Caco-2 (cell line): Measurements from ENCODE around the gene BRD1. TPM values are rescaled to one million over a fixed set of nuclear protein-coding genes. Genes with fewer than 3 reads are reported as not detected.

Source experiments
- BruUV-seq: library from RNA; stranded (reverse); fragments of 400-500 nt; replicated peaks from 2 replicates; lab custom pipeline; 2021; lab: Mats Ljungman, UMichigan
- CTCF ChIA-PET: fragments of 300-600 bp; sonication (Branson Sonifier 250); formaldehyde crosslinking; loops from one replicate; lab custom pipeline; 2022; ENCODE audit warnings: antibody characterized with exemption; lab: Charles Lee
- POLR2A ChIA-PET: fragments of 300-600 bp; sonication (Branson Sonifier 250); formaldehyde crosslinking; loops from one replicate; lab custom pipeline; 2022; ENCODE audit warnings: antibody characterized with exemption; lab: Charles Lee
- DNase-seq, 2 experiments: peaks; one replicate each; pipeline versions ENCODE4 v3.0.0 to v3.0.0-alpha.2; 2020 to 2022
- H3K27me3 ChIP-seq: replicated peaks from 2 replicates; pipeline ENCODE4 v1.6.0; 2011; ENCODE audit warnings: low read length; ENCODE audit not compliant: control insufficient read depth, insufficient read depth
- H3K36me3 ChIP-seq: 2 replicates; pipeline ENCODE4 v1.5.1; 2011; ENCODE audit warnings: low read length; ENCODE audit not compliant: control insufficient read depth, insufficient read depth
- H3K4me1 ChIP-seq: fragments of 250-450 bp; sonication (Bioruptor Pico); 2 replicates; pipeline ENCODE4 v1.5.1; 2020; ENCODE audit warnings: mild to moderate bottlenecking
- H3K4me3 ChIP-seq: 2 replicates; pipeline ENCODE4 v1.5.1; 2011; ENCODE audit warnings: low read depth, mild to moderate bottlenecking, control low read depth, low read length
- H3K9me3 ChIP-seq: fragments of 250-450 bp; sonication (Bioruptor Pico); 2 replicates; pipeline ENCODE4 v1.5.1; 2020; ENCODE audit warnings: mild to moderate bottlenecking, moderate library complexity
- H3K27ac Mint-ChIP-seq: one replicate; pipeline ENCODE4 v1.8.0; 2022; ENCODE audit warnings: mixed read lengths; ENCODE audit not compliant: unreplicated experiment
- H3K27me3 Mint-ChIP-seq: one replicate; pipeline ENCODE4 v1.8.0; 2022; ENCODE audit warnings: mixed read lengths; ENCODE audit not compliant: insufficient read depth, unreplicated experiment
- H3K36me3 Mint-ChIP-seq: one replicate; pipeline ENCODE4 v1.8.0; 2022; ENCODE audit warnings: mild to moderate bottlenecking, mixed read lengths; ENCODE audit not compliant: insufficient read depth, unreplicated experiment
- H3K4me1 Mint-ChIP-seq: one replicate; pipeline ENCODE4 v1.8.0; 2022; ENCODE audit warnings: low read depth, mixed read lengths; ENCODE audit not compliant: unreplicated experiment
- H3K4me3 Mint-ChIP-seq: one replicate; pipeline ENCODE4 v1.8.0; 2022; ENCODE audit warnings: mild to moderate bottlenecking, moderate library complexity, mixed read lengths; ENCODE audit not compliant: unreplicated experiment
- H3K9me3 Mint-ChIP-seq: one replicate; pipeline ENCODE4 v1.8.0; 2022; ENCODE audit warnings: mixed read lengths; ENCODE audit not compliant: unreplicated experiment
- intact Hi-C: fragments of 100-400 bp; cut with micrococcal nuclease; formaldehyde crosslinking; loops from one replicate; pipeline ENCODE4 v1.10.0; 2022; ENCODE audit not compliant: unreplicated experiment
- total RNA-seq: library from RNA; stranded (reverse); gene quantifications from 2 replicates; pipeline ENCODE4 v1.2.3, GENCODE V29; 2022
- TF ChIP-seq, protein P1 (sequence below), 2 experiments: fragments of 200-600 bp in 1 of 2; IDR thresholded peaks; 1 replicate in 1 of 2; 2 replicates in 1 of 2; pipeline versions ENCODE4 v1.5.1 to v1.8.0; 2011 to 2022; ENCODE audit warnings: antibody characterized with exemption in 1 of 2, control low read depth in 1 of 2, inconsistent platforms in 1 of 2, low read depth in 1 of 2, low read length in 1 of 2, mild to moderate bottlenecking in 1 of 2, moderate library complexity in 1 of 2; ENCODE audit not compliant: insufficient read depth in 1 of 2, severe bottlenecking in 1 of 2, unreplicated experiment in 1 of 2

The BRD1 gene
- total RNA-seq, 1 experiment from 2014 or later, result 46.9 TPM

DNA sequence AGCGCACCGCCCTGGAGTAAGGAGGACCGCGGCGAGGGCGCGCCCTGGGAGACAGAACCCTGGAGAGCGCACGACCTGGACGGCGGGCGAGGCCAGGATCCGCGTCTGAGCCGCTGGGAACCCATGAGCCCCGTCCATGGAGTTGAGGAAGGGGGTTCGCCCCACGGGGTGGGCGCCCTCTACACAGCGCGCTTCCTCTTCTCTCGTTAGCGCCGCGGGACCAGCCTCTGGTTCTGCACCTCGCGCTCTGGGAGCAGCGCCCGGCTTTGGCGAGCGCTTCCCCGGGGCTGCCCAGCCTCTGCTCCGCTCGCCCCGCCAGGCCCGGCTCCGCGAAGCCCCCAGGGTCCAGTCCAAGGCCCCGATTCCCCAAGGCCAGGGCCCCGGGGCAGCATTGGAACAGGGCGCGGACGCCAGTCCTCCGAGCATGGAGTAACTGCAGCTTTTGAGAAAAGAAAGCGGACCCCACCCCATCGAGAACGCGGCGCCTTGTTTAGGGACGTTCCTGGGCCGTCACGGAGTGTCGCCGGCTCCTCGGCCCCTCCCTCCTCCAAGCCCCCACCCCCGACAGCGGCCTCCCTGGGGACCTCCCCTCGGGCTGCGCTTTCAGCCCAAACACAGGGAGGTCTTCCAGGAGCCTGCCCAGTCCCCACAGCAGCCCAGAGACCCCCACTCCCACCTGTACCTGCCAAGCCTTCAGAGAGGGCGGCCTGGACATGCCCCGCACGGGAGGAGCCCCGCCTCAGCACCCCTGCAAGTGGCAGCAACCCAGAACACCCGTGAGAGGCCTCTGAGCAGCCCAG is 56.2 kb downstream of the BRD1 start:
- ChIA-PET POLR2A (no interaction called here), CTCF (no interaction called here)
- H3K36me3 Mint-ChIP-seq, result peaks cover 75% of the 10 kb centered on the region
- Histone ChIP-seq H3K4me3 (no peak overlapping the region), H3K36me3 (peaks cover 1% of the 10 kb centered on the region; the same call in 1 of the 2 replicates), H3K9me3 (peaks cover 10% of the 10 kb centered on the region), H3K27me3 (no peaks in the 10 kb centered on the region), H3K4me1 (no peaks in the 10 kb centered on the region)
- no peak for DNase-seq
- H3K27me3 Mint-ChIP-seq, result no peaks in the 10 kb centered on the region
- no peak overlapping the region for H3K4me3 Mint-ChIP-seq
- H3K27ac Mint-ChIP-seq, result no peak overlapping the region
- intact Hi-C loops, result no loop called here
- peaks cover 12% of the 10 kb centered on the region for H3K9me3 Mint-ChIP-seq
- TF ChIP-seq, protein P1, sequence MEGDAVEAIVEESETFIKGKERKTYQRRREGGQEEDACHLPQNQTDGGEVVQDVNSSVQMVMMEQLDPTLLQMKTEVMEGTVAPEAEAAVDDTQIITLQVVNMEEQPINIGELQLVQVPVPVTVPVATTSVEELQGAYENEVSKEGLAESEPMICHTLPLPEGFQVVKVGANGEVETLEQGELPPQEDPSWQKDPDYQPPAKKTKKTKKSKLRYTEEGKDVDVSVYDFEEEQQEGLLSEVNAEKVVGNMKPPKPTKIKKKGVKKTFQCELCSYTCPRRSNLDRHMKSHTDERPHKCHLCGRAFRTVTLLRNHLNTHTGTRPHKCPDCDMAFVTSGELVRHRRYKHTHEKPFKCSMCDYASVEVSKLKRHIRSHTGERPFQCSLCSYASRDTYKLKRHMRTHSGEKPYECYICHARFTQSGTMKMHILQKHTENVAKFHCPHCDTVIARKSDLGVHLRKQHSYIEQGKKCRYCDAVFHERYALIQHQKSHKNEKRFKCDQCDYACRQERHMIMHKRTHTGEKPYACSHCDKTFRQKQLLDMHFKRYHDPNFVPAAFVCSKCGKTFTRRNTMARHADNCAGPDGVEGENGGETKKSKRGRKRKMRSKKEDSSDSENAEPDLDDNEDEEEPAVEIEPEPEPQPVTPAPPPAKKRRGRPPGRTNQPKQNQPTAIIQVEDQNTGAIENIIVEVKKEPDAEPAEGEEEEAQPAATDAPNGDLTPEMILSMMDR (IDR thresholded peaks at IDR 0.05; ENCODE audit: insufficient read depth in 1 of 2, low read depth in 1 of 2, low read length in 1 of 2, severe bottlenecking in 1 of 2, unreplicated experiment in 1 of 2), result no peak
- BruUV-seq, result no TSS peak
- no peaks in the 10 kb centered on the region for H3K4me1 Mint-ChIP-seq

GRCh38 chr22:49770547-49771265 is 57.0 kb downstream of the BRD1 start:
- no peak for DNase-seq
- Mint-ChIP-seq H3K36me3 (peaks cover 73% of the 10 kb centered on the region), H3K27me3 (no peaks in the 10 kb centered on the region), H3K9me3 (peaks cover 18% of the 10 kb centered on the region), H3K4me3 (no peak overlapping the region), H3K27ac (no peak overlapping the region), H3K4me1 (no peaks in the 10 kb centered on the region)
- H3K9me3 ChIP-seq, result peaks cover 12% of the 10 kb centered on the region
- no peaks in the 10 kb centered on the region for H3K4me1 ChIP-seq
- intact Hi-C loops, result no loop called here
- ChIA-PET POLR2A (interaction anchor here (0.6 kb wide), 1 partner anchor 10 kb away, joined by 3 read pairs; no protein-coding TSS in a partner anchor), CTCF (no interaction called here)
- TF ChIP-seq, protein P1 (IDR thresholded peaks at IDR 0.05; ENCODE audit: insufficient read depth in 1 of 2, low read depth in 1 of 2, low read length in 1 of 2, severe bottlenecking in 1 of 2, unreplicated experiment in 1 of 2), result no peak
- no peaks in the 10 kb centered on the region for H3K27me3 ChIP-seq
- BruUV-seq, result no TSS peak
- peaks cover 1% of the 10 kb centered on the region; the same call in 1 of the 2 replicates for H3K36me3 ChIP-seq
- no peak overlapping the region for H3K4me3 ChIP-seq
